Neural progenitor cell (in vitro differentiated cells): ENCODE data around the gene RNF11. TPM values are rescaled to one million over a fixed set of nuclear protein-coding genes. Genes with fewer than 3 reads are reported as not detected.

Experiments used
- DNase-seq: peaks from one replicate; pipeline ENCODE4 v3.0.0-alpha.2; 2016; ENCODE audit warnings: low spot score
- H2AFZ ChIP-seq: fragments of 200-600 bp; sonication (generic); replicated peaks from 2 replicates; pipeline ENCODE4 v1.6.1; 2016; ENCODE audit warnings: antibody characterized with exemption
- H3F3A ChIP-seq: fragments of 200-600 bp; sonication (generic); 2 replicates; pipeline ENCODE4 v1.6.1; 2016; ENCODE audit warnings: antibody characterized with exemption, low read depth
- H3K27ac ChIP-seq: fragments of 200-600 bp; sonication (generic); 2 replicates; pipeline ENCODE4 v1.5.1; 2016; ENCODE audit warnings: mild to moderate bottlenecking
- H3K27me3 ChIP-seq: fragments of 200-600 bp; sonication (generic); 2 replicates; pipeline ENCODE4 v1.6.1; 2016; ENCODE audit warnings: mild to moderate bottlenecking, moderate library complexity
- H3K36me3 ChIP-seq: fragments of 200-600 bp; sonication (generic); 2 replicates; pipeline ENCODE4 v1.5.1; 2016
- H3K4me1 ChIP-seq: fragments of 200-600 bp; sonication (generic); 2 replicates; pipeline ENCODE4 v1.6.1; 2016; ENCODE audit warnings: mixed run types
- H3K4me2 ChIP-seq: fragments of 200-600 bp; sonication (generic); 2 replicates; pipeline ENCODE4 v1.6.1; 2016
- H3K4me3 ChIP-seq: fragments of 200-600 bp; sonication (generic); 2 replicates; pipeline ENCODE4 v1.5.1; 2016
- H3K79me2 ChIP-seq: fragments of 200-600 bp; sonication (generic); 2 replicates; pipeline ENCODE4 v1.6.1; 2016; ENCODE audit warnings: low read depth
- H3K9ac ChIP-seq: fragments of 200-600 bp; sonication (generic); 2 replicates; pipeline ENCODE4 v1.6.1; 2016
- H3K9me3 ChIP-seq: fragments of 200-600 bp; sonication (generic); 2 replicates; pipeline ENCODE4 v1.5.1; 2016; ENCODE audit warnings: low read depth
- H4K20me1 ChIP-seq: fragments of 200-600 bp; sonication (generic); 2 replicates; pipeline ENCODE4 v1.6.1; 2016; ENCODE audit warnings: low read depth
- H3K27ac Mint-ChIP-seq: 3 replicates; pipeline ENCODE4 v1.8.0; 2021; ENCODE audit warnings: mixed read lengths
- H3K27me3 Mint-ChIP-seq: 2 replicates; pipeline ENCODE4 v1.8.0; 2022; ENCODE audit warnings: low read depth, mild to moderate bottlenecking, inconsistent platforms, moderate library complexity, mixed read lengths; ENCODE audit not compliant: insufficient read depth
- H3K36me3 Mint-ChIP-seq: 3 replicates; pipeline ENCODE4 v1.8.0; 2021; ENCODE audit warnings: mixed read lengths
- H3K4me1 Mint-ChIP-seq: 3 replicates; pipeline ENCODE4 v1.8.0; 2021; ENCODE audit warnings: mixed read lengths
- H3K4me3 Mint-ChIP-seq: 3 replicates; pipeline ENCODE4 v1.8.0; 2021; ENCODE audit warnings: mild to moderate bottlenecking, moderate library complexity, mixed read lengths
- H3K9me3 Mint-ChIP-seq: 3 replicates; pipeline ENCODE4 v1.8.0; 2020; ENCODE audit warnings: mixed read lengths
- CTCF ChIP-seq: fragments of 200-600 bp; sonication (generic); IDR thresholded peaks from 2 replicates; pipeline ENCODE4 v1.5.1; 2017; ENCODE audit warnings: antibody characterized with exemption, mild to moderate bottlenecking
- EZH2 ChIP-seq: fragments of 200-600 bp; sonication (generic); IDR thresholded peaks from 2 replicates; pipeline ENCODE4 v1.6.1; 2017; ENCODE audit warnings: antibody characterized with exemption, mild to moderate bottlenecking, moderate library complexity
- EZH2phosphoT487 ChIP-seq: fragments of 200-600 bp; sonication (generic); IDR thresholded peaks from 2 replicates; pipeline ENCODE4 v1.6.1; 2017; ENCODE audit warnings: antibody characterized with exemption
- total RNA-seq: library from RNA; depleted of rRNA; stranded (reverse); fragments of >200 nt; gene quantifications from 2 replicates; pipeline ENCODE4 v1.2.3, GENCODE V29; 2015; ENCODE audit warnings: low replicate concordance

RNF11 gene
- total RNA-seq, 1 donor from 2014 or later, result 108 TPM

- H3K9me3 ChIP-seq, result no peaks in the 10 kb centered on the region
- peak overlapping the region; percentile 39 for H3K27ac Mint-ChIP-seq
- no peak overlapping the region for H3K4me3 Mint-ChIP-seq
- no peaks in the 10 kb centered on the region for H3K4me1 ChIP-seq
- no peak overlapping the region for H3K4me3 ChIP-seq
- no peak for DNase-seq
- no peaks in the 10 kb centered on the region for H3K27me3 ChIP-seq
- H3K36me3 Mint-ChIP-seq, result no peaks in the 10 kb centered on the region
- no peaks in the 10 kb centered on the region for H3K36me3 ChIP-seq
- no peak overlapping the region for H3K4me2 ChIP-seq
- H3K9me3 Mint-ChIP-seq, result no peaks in the 10 kb centered on the region
- peaks cover 42% of the 10 kb centered on the region for H3K4me1 Mint-ChIP-seq
- TF ChIP-seq CTCF, result no peak
- H3K9ac ChIP-seq, result no peak overlapping the region
- no peaks in the 10 kb centered on the region for H3F3A ChIP-seq
- H2AFZ ChIP-seq, result no peak overlapping the region
- H4K20me1 ChIP-seq, result peaks cover 88% of the 10 kb centered on the region
- no peak overlapping the region for H3K27ac ChIP-seq
- peaks cover 84% of the 10 kb centered on the region for H3K79me2 ChIP-seq
- no peaks in the 10 kb centered on the region for H3K27me3 Mint-ChIP-seq
These were observed 28.4 kb downstream of the RNF11 start for GRCh38 chr1:51264451-51264850.

GRCh38 chr1:51265618-51266017, 29.5 kb downstream of the RNF11 start:
- Histone ChIP-seq H3K27ac (no peak overlapping the region), H3K4me3 (no peak overlapping the region), H3F3A (no peaks in the 10 kb centered on the region), H2AFZ (no peak overlapping the region), H3K36me3 (no peaks in the 10 kb centered on the region), H3K9me3 (no peaks in the 10 kb centered on the region), H3K4me2 (no peak overlapping the region), H3K9ac (no peak overlapping the region), H4K20me1 (peaks cover 76% of the 10 kb centered on the region), H3K4me1 (no peaks in the 10 kb centered on the region), H3K27me3 (no peaks in the 10 kb centered on the region), H3K79me2 (peaks cover 72% of the 10 kb centered on the region)
- TF ChIP-seq EZH2 (no peak), CTCF (no peak), EZH2phosphoT487 (no peak)
- Mint-ChIP-seq H3K9me3 (no peaks in the 10 kb centered on the region), H3K27me3 (no peaks in the 10 kb centered on the region), H3K36me3 (peaks cover 5% of the 10 kb centered on the region), H3K27ac (no peak overlapping the region), H3K4me3 (no peak overlapping the region), H3K4me1 (peaks cover 30% of the 10 kb centered on the region)
- no peak for DNase-seq

DNA sequence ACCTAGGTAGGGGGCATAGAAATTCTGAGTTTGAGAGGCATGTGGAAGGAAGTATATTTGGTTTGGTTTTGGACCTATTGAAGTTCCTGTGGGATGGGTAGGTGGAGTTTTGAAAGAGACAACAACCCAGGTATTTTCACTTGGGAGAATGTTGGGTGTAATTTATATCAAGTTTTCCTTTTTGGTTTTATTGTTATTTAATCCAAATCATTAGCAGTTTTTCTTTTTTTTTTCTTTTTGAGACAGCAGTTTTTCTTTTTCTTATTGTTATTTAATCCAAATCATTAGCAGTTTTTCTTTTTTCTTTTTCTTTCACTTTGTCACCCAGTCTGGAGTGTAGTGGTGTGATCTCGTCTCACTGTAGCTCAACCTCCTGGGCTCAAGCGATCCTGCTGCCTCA, 30.1 kb downstream of the RNF11 start:
- Histone ChIP-seq H2AFZ (no peak overlapping the region), H3F3A (no peaks in the 10 kb centered on the region), H3K27me3 (no peaks in the 10 kb centered on the region), H3K27ac (no peak overlapping the region), H3K4me2 (no peak overlapping the region), H3K9me3 (no peaks in the 10 kb centered on the region), H3K9ac (no peak overlapping the region), H4K20me1 (peaks cover 71% of the 10 kb centered on the region), H3K36me3 (no peaks in the 10 kb centered on the region), H3K4me3 (no peak overlapping the region), H3K4me1 (no peaks in the 10 kb centered on the region), H3K79me2 (peaks cover 67% of the 10 kb centered on the region)
- DNase-seq, result no peak
- Mint-ChIP-seq H3K4me1 (peaks cover 31% of the 10 kb centered on the region), H3K4me3 (no peak overlapping the region), H3K36me3 (peaks cover 10% of the 10 kb centered on the region), H3K27me3 (no peaks in the 10 kb centered on the region), H3K27ac (no peak overlapping the region), H3K9me3 (no peaks in the 10 kb centered on the region)
- TF ChIP-seq CTCF (no peak), EZH2 (no peak), EZH2phosphoT487 (no peak)

DNA sequence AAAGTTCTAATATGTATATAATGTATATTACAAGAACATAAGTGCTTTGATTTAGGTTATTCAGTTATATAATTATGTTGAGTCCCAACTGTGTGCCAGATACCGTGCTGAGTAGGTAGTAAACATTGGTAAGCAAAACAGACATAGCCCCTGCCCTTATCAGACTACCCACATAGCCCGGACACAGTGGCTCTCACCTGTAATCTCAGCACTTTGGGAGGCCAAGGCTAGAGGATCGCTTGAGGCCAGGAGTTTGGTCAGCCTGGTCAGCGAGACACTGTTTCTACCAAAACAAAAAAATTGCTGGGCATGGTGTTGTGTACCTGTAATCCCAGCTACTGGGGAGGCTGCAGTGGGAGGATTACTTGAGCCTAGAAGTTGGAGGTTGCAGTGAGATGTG, 30.7 kb downstream of the RNF11 start:
- Histone ChIP-seq H3K4me2 (no peak overlapping the region), H3K9me3 (no peaks in the 10 kb centered on the region), H2AFZ (no peak overlapping the region), H3K27ac (no peak overlapping the region), H3K9ac (no peak overlapping the region), H3F3A (no peaks in the 10 kb centered on the region), H4K20me1 (peaks cover 65% of the 10 kb centered on the region), H3K36me3 (peaks cover 6% of the 10 kb centered on the region), H3K4me1 (no peaks in the 10 kb centered on the region), H3K4me3 (no peak overlapping the region), H3K27me3 (no peaks in the 10 kb centered on the region), H3K79me2 (peaks cover 61% of the 10 kb centered on the region)
- TF ChIP-seq CTCF (no peak), EZH2phosphoT487 (no peak), EZH2 (no peak)
- peaks cover 11% of the 10 kb centered on the region for H3K36me3 Mint-ChIP-seq
- H3K9me3 Mint-ChIP-seq, result no peaks in the 10 kb centered on the region
- H3K27ac Mint-ChIP-seq, result no peak overlapping the region
- DNase-seq, result no peak
- peaks cover 26% of the 10 kb centered on the region for H3K4me1 Mint-ChIP-seq
- no peaks in the 10 kb centered on the region for H3K27me3 Mint-ChIP-seq
- H3K4me3 Mint-ChIP-seq, result no peak overlapping the region
